Activated CD4-positive, alpha-beta T cell treated with anti-CD3 and anti-CD28 coated beads for 36 hours (primary cell): ENCODE data around the gene FHL3. TPM values are rescaled to one million over a fixed set of nuclear protein-coding genes. Genes with fewer than 3 reads are reported as not detected.
A peak's percentile ranks its signal among the peaks of the same experiment; 100 is the strongest.
"Not testable (repeated sequence)": the region's sequence is repeated elsewhere in the genome, so short reads cannot be mapped to it uniquely, and the experiment has no call there.

Source experiments
- ATAC-seq: fragments of 200-7000 bp; cut with Tn5 transposase; one replicate; pipeline ENCODE4 v1.10.0; 2021; ENCODE audit warnings: mild to moderate bottlenecking, moderate library complexity
- CTCF ChIA-PET: fragments of 350-600 bp; sonication (Branson Sonifier 250); formaldehyde crosslinking; loops from one replicate; lab custom pipeline; 2021; ENCODE audit warnings: antibody characterized with exemption; lab: Charles Lee
- POLR2A ChIA-PET: fragments of 350-600 bp; sonication (Branson Sonifier 250); formaldehyde crosslinking; loops from one replicate; lab custom pipeline; 2021; ENCODE audit warnings: antibody characterized with exemption, inconsistent platforms; lab: Charles Lee
- DNase-seq: peaks from one replicate; pipeline ENCODE4 v3.0.0-alpha.2; 2020
- H3K27ac Mint-ChIP-seq: one replicate; pipeline ENCODE4 v1.8.0; 2021; ENCODE audit warnings: mixed read lengths
- H3K27me3 Mint-ChIP-seq: one replicate; pipeline ENCODE4 v1.8.0; 2021; ENCODE audit warnings: mixed read lengths
- H3K36me3 Mint-ChIP-seq: one replicate; pipeline ENCODE4 v1.8.0; 2021; ENCODE audit warnings: low read depth, mixed read lengths
- H3K4me1 Mint-ChIP-seq: one replicate; pipeline ENCODE4 v1.8.0; 2021; ENCODE audit warnings: mixed read lengths
- H3K4me3 Mint-ChIP-seq: one replicate; pipeline ENCODE4 v1.8.0; 2021; ENCODE audit warnings: mild to moderate bottlenecking, moderate library complexity, mixed read lengths
- H3K9me3 Mint-ChIP-seq: one replicate; pipeline ENCODE4 v1.8.0; 2021; ENCODE audit warnings: low read depth, mixed read lengths
- intact Hi-C, 2 experiments: fragments of 100-400 bp; cut with DNase I in 1 of 2; cut with micrococcal nuclease in 1 of 2; formaldehyde crosslinking; loops; one replicate each; pipeline versions ENCODE4 v1.14.2 to v1.15.1; 2022 to 2024; cut with DNase I, micrococcal nuclease
- total RNA-seq, 2 experiments: library from RNA; stranded (reverse); gene quantifications; one replicate each; pipeline ENCODE4 v1.2.3, GENCODE V29; 2021

The FHL3 gene
- total RNA-seq, 2 experiments from 2014 or later, result 21.1 to 23.8 TPM

DNA sequence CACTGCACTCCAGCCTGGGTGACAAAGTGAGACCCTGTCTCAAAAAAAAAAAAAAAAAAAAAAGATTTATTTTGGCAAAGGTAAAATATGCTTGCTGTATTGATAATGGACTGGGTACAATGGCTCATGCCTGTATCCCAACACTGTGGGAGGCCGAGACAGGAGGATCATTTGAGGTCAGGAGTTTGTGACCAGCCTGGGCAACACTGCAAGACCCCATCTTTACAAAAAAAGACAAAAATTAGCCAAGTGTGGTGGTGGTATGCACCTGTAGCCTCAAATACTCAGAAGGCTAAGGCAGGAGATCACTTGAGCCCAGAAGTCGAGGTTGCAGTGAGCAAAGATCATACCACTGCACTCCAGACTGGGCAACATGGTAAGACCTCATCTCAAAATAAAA, 21.8 kb downstream of the FHL3 start:
- Mint-ChIP-seq H3K9me3 (no peaks in the 10 kb centered on the region), H3K36me3 (peaks cover 63% of the 10 kb centered on the region), H3K27me3 (no peaks in the 10 kb centered on the region), H3K4me3 (no peak overlapping the region), H3K27ac (no peak overlapping the region), H3K4me1 (peaks cover 11% of the 10 kb centered on the region)
- DNase-seq (no peak), ATAC-seq (no peak)
- CTCF ChIA-PET, result no interaction called here
- POLR2A ChIA-PET, result interaction anchor here (0.6 kb wide), 1 partner anchor 835 kb away, joined by 3 read pairs; no protein-coding TSS in a partner anchor
- intact Hi-C loops, result no loop called here

DNA sequence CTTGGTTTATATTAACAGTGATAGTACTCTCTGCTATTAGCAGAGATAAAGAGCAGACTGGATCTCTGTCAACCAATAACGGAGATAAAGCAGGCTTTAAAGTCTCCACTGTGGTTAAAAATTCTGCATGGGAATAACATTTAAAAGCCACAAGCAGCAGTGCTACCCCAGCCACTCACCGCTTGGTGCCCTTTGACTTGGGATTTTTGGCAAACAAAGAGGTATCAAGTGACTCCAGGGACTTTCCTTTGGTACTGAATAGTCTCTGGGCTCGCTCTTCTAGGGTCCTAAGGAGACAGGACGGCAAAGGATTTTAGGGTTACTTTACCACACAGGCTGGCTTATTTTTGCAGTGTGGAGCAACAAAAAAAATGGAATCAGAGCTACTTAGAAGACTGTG, 26.8 kb downstream of the FHL3 start:
- Mint-ChIP-seq H3K4me3 (no peak overlapping the region), H3K36me3 (peaks cover 71% of the 10 kb centered on the region), H3K27me3 (no peaks in the 10 kb centered on the region), H3K27ac (no peak overlapping the region), H3K9me3 (no peaks in the 10 kb centered on the region), H3K4me1 (no peaks in the 10 kb centered on the region)
- DNase-seq (no peak), ATAC-seq (no peak)
- ChIA-PET CTCF (interaction anchor here (0.5 to 1.0 kb wide), 5 partner anchors 11 to 1435 kb away, joined by 3 read pairs; no protein-coding TSS in a partner anchor), POLR2A (no interaction called here)
- intact Hi-C loops, result loop anchor here in 1 of 2 experiments (5.0 kb wide), 2 partner anchors 51 to 86 kb away; no protein-coding TSS in a partner anchor

DNA sequence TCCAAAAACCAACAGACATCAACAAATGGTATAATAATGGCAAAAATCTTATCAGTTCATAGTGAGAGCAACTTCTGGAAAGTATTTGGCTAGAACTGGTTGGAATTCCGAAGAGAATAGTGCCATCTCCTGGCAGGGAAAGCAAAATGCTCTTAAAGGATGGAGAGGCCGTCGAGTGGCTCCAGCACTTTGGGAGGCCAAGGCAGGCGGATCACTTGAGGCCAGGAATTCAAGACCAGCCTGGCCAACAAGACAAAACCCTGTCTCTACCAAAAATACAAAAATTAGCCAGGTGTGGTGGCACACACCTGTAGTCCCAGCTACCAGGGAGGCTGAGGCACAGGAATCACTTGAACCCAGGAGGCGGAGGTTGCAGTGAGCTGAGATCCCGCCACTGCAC, 30.2 kb downstream of the FHL3 start:
- ATAC-seq, H3K4me3 Mint-ChIP-seq, H3K4me1 Mint-ChIP-seq, CTCF ChIA-PET, H3K9me3 Mint-ChIP-seq, H3K27me3 Mint-ChIP-seq, DNase-seq, H3K27ac Mint-ChIP-seq, POLR2A ChIA-PET: not testable (repeated sequence)
- intact Hi-C loops, result loop anchor here in 1 of 2 experiments (5.0 kb wide), 2 partner anchors 48 to 83 kb away; no protein-coding TSS in a partner anchor
- H3K36me3 Mint-ChIP-seq, result peaks cover 77% of the 10 kb centered on the region

- CTCF ChIA-PET, result no interaction called here
- intact Hi-C loops, result no loop called here
- POLR2A ChIA-PET, result no interaction called here
- no peaks in the 10 kb centered on the region for H3K27me3 Mint-ChIP-seq
- H3K4me3 Mint-ChIP-seq, result no peak overlapping the region
- H3K4me1 Mint-ChIP-seq, result peaks cover 7% of the 10 kb centered on the region
- ATAC-seq (no peak), DNase-seq (no peak)
- H3K9me3 Mint-ChIP-seq, result no peaks in the 10 kb centered on the region
- H3K36me3 Mint-ChIP-seq, result peaks cover 77% of the 10 kb centered on the region
- no peak overlapping the region for H3K27ac Mint-ChIP-seq
These were observed 30.7 kb downstream of the FHL3 start for GRCh38 chr1:37974567-37974966.

DNA sequence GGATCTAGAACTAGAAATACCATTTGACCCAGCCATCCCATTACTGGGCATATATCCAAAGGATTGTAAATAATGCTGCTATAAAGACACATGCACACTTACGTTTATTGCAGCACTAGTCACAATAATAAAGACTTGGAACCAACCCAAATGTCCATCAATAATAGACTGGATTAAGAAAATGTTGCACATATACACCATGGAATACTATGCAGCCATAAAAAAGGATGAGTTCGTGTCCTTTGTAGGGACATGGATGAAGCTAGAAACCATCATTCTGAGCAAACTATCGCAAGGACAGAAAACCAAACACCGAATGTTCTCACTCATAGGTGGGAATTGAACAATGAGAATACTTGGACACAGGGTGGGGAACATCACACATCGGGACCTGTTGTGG, 31.6 kb downstream of the FHL3 start:
- H3K4me3 Mint-ChIP-seq, H3K4me1 Mint-ChIP-seq, ATAC-seq, H3K9me3 Mint-ChIP-seq, H3K27ac Mint-ChIP-seq, H3K27me3 Mint-ChIP-seq, POLR2A ChIA-PET, CTCF ChIA-PET, DNase-seq, intact Hi-C loops: not testable (repeated sequence)
- peaks cover 73% of the 10 kb centered on the region for H3K36me3 Mint-ChIP-seq

GRCh38 chr1:37965301-37965700, 40.0 kb downstream of the FHL3 start:
- no peak for ATAC-seq
- Mint-ChIP-seq H3K4me1 (no peaks in the 10 kb centered on the region), H3K9me3 (no peaks in the 10 kb centered on the region), H3K27ac (no peak overlapping the region), H3K36me3 (peaks cover 48% of the 10 kb centered on the region), H3K27me3 (no peaks in the 10 kb centered on the region), H3K4me3 (no peak overlapping the region)
- DNase-seq, result no peak
- POLR2A ChIA-PET, result no interaction called here
- CTCF ChIA-PET, result no interaction called here
- intact Hi-C loops, result no loop called here

DNA sequence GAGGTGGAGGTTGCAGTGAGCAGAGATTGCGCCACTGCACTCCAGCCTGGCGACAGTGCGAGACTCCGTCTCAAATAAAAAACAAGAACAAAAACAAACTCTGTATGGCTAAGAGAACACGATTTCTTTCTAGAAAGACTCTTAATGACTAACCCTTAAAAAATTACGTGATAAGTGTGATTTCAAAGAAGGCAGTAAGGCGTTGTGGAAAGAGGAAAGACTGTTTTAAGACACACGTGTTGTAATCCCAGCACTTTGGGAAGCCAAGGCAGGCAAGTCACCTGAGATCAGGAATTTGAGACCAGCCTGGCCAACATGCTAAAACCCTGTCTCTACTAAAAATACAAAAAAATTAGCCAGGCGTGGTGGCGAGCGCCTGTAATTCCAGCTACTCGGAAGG, 41.2 kb downstream of the FHL3 start:
- H3K4me3 Mint-ChIP-seq, intact Hi-C loops, H3K4me1 Mint-ChIP-seq, DNase-seq, H3K27me3 Mint-ChIP-seq, POLR2A ChIA-PET, ATAC-seq, H3K9me3 Mint-ChIP-seq, H3K27ac Mint-ChIP-seq: not testable (repeated sequence)
- CTCF ChIA-PET, result interaction anchor here (0.6 to 0.7 kb wide), 2 partner anchors 72 to 102 kb away, joined by 3 to 4 read pairs; no protein-coding TSS in a partner anchor
- H3K36me3 Mint-ChIP-seq, result peaks cover 46% of the 10 kb centered on the region

GRCh38 chr1:37958690-37959089, 46.6 kb downstream of the FHL3 start:
- peaks cover 41% of the 10 kb centered on the region for H3K36me3 Mint-ChIP-seq
- ATAC-seq, result no peak
- intact Hi-C loops, result no loop called here
- no peaks in the 10 kb centered on the region for H3K27me3 Mint-ChIP-seq
- no peak overlapping the region for H3K4me3 Mint-ChIP-seq
- POLR2A ChIA-PET, result no interaction called here
- H3K9me3 Mint-ChIP-seq, result no peaks in the 10 kb centered on the region
- no peaks in the 10 kb centered on the region for H3K4me1 Mint-ChIP-seq
- H3K27ac Mint-ChIP-seq, result no peak overlapping the region
- DNase-seq, result no peak
- CTCF ChIA-PET, result interaction anchor here (0.7 to 0.8 kb wide), 2 partner anchors 23 to 644 kb away, joined by 3 read pairs; no protein-coding TSS in a partner anchor

DNA sequence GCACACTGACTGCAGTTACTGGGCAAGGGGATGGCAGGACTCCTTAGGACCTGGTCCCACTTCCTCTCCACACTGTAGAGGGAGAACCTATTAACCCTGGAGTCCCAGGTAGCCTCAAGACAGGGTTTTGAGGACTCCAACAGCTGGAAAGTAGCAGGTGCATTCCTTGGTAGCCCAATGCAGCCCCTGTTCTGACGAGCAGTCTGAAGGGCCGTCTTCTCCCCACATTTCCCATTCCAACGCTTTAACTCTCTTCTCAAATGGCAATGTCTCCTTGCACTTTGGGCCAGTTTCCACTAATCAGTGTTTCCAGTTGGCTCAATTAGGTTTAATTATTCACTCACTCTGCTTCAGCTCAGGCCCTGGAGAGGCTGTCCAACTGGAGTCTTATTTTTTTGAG, 49.6 kb downstream of the FHL3 start:
- Mint-ChIP-seq H3K27ac (no peak overlapping the region), H3K4me1 (peaks cover 10% of the 10 kb centered on the region), H3K9me3 (no peaks in the 10 kb centered on the region), H3K36me3 (peaks cover 30% of the 10 kb centered on the region), H3K27me3 (no peaks in the 10 kb centered on the region), H3K4me3 (no peak overlapping the region)
- ChIA-PET POLR2A (no interaction called here), CTCF (no interaction called here)
- no peak for DNase-seq
- no peak for ATAC-seq
- intact Hi-C loops, result no loop called here

DNA sequence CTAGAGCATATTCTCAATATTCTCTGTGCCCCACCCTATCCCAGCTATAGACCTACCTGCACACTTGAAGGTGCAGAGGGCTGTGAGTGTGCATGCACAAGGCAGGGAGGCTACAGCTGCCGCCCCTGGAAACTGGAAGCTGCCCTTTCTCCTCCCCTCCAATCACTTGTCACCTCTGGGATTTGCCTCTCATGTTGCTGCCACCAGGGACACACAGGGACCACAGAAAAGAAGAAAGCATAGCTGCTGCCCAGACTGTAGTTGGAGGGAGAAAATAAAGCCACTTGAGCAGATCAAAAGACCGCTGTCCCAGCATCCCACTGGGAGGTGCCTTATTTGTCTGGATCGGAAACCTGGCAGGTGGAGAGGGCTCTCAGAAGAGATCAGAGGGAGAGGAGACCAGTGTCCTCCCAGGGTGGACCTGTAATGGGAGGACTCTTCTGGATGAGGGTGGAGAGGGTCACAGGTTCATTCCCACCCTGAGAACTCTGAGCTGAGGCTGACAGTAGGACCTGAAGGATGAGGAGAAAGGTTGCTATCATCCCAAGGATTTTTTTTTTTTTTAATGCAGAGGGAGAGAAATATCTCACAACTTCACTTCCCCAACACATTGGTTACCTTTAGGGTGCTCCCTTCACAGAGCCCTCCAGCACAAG, 50.9 kb downstream of the FHL3 start:
- intact Hi-C loops, result no loop called here
- Mint-ChIP-seq H3K9me3 (no peaks in the 10 kb centered on the region), H3K27ac (no peak overlapping the region), H3K27me3 (no peaks in the 10 kb centered on the region), H3K4me1 (peaks cover 10% of the 10 kb centered on the region), H3K4me3 (no peak overlapping the region), H3K36me3 (peaks cover 23% of the 10 kb centered on the region)
- ATAC-seq (no peak), DNase-seq (no peak)
- ChIA-PET POLR2A (no interaction called here), CTCF (no interaction called here)

DNA sequence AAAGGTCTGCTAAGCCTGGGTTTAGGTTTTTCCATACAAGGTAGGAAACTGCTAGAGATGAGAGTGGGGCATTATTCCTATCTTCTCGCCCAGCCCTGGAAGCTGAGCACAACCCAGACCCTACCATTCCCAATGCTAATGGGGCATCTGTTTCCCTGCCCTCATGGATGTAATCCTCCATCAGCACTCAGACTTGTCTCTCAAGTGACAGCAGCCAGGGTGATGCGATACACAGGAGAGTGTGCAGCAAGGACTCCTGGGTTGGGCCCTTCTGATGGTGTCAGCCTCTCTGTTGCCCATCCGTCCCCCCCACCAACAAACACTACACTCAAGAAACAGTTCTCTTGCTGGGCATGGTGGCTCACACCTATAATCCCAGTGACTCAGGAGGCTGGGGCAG, 52.6 kb downstream of the FHL3 start:
- Mint-ChIP-seq H3K36me3 (peaks cover 14% of the 10 kb centered on the region), H3K27me3 (no peaks in the 10 kb centered on the region), H3K9me3 (no peaks in the 10 kb centered on the region), H3K4me1 (peaks cover 10% of the 10 kb centered on the region), H3K4me3 (no peak overlapping the region), H3K27ac (no peak overlapping the region)
- ChIA-PET CTCF (no interaction called here), POLR2A (no interaction called here)
- DNase-seq, result no peak
- intact Hi-C loops, result no loop called here
- ATAC-seq, result peak; percentile 10
